Stimulated activated CD8-positive, alpha-beta memory T cell treated with anti-CD3 and anti-CD28 coated beads, Interleukin-7, amount 100 ng/mL, for 48 hours (primary cell): ENCODE results near the gene DPT.

Experiments
- DNase-seq, 2 donors: peaks; one replicate each; pipeline ENCODE4 v3.0.0-alpha.2; 2020; ENCODE audit warnings: low read depth in 1 of 2; ENCODE audit errors: extremely low read depth in 1 of 2

DPT gene

DNA sequence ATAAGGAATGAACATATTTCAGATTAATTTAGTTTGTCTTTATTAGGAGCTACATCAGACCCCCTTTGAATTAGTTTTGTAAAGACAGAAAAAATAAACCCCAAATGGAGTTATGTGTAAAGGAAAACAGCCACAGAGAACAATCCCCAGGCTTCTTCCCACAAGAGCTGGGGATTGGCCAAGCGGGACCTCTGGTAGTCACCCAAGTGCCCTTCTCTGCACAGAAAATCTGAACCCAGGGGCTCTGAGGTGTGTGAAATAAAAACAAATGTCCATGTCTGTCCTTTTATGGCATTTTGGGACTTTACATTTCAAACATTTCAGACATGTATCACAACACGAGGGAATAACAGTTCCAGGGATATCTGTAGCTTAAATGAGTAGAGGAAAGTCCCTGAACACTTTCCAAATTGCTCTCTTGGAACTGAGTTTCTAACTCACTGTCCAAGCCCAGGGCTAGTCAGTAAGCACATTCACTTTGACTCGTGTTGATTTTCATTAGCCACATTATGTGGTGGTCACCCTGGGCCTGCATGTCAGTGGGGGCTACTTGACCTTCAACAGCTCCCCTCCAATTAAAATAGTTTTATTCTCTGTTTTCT lies 22.5 kb downstream of the DPT start:
- DNase-seq = no peak

DNA sequence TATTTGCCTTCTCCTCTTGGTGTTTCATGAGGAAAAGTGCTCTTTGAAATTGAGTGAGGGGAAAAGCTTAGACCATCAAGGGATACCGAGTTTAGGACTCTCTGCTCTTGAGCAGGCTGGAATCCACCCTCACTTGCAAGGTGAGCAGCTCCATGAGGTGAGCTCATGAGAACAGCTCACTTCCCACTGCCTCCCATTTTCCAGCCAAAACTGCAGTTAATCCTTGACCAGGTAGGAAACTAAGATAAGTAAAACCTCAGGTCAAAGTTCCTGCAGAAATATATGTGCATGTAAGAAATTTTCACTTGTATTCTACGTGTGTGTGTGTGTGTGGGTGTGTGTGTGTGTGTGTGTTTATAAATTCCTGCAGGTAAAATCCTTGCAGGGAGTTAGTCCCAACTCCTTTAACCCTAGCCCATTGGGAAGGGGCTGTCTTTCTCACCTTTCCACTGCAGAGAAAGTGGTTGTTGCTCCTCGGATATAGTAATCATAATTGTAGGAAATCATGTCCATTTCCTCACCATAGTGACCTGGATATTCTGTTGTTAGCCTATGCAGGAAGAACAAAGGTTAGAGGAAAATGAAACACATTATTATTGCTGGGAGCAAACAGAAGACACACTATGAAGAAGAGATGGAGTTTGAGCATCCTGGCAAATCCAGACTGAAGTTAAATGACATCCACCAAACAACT lies 28.3 kb downstream of the DPT start:
- DNase-seq = no peak

DNA sequence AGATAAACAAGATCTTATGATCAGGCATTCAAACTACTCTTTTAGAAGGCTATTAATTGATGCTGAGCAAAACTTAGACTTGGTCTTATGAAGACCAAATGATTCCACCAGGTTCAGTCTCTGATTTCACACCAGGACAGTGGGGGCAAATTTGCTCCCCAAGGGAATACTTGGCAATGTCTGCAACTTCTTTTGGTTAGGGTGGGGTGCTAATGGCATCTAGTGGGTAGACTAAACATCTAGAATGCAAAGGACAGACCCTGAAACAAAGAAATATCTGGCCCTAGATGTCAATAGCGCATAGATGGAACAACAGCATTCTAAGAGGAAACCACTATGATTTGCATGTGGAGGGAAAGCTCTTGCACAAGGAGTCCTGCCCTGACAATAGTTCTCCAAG lies 30.6 kb downstream of the DPT start:
- DNase-seq = no peak

DNA sequence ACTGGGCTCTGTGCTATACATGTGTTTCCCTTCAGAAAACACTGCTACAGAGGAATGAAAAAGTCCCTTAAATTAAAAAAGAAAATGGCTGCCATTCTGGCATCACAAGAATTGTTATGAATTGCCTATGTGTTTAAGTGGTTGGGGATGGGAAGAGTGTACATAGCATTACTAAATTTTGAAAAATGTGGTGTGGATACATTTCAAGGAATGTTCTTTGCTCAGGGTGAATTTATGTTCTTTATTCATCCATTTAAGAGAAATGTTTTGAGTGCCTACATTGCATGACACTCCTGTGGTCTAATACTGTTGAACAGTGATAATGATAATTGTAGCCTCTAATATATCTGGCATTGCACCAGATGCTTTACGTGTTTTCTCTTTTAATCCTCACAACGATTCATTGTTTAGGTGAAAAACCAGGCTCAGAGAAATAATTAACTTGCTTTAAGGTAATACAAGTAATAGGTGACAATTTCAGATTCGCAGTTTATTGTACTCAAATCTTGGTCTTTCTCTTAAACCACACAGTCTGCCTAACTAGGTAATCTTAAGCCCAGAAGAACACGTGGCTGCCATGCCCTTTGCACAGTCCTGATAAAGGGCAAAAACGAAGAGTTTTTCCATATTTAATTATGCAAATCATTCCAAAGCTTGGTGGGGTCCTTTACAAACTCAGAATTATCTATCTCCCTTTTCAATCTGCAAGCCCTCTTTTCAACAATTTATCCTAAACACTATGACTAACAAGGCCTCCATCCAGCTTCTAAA lies 31.5 kb downstream of the DPT start:
- DNase-seq = no peak

DNA sequence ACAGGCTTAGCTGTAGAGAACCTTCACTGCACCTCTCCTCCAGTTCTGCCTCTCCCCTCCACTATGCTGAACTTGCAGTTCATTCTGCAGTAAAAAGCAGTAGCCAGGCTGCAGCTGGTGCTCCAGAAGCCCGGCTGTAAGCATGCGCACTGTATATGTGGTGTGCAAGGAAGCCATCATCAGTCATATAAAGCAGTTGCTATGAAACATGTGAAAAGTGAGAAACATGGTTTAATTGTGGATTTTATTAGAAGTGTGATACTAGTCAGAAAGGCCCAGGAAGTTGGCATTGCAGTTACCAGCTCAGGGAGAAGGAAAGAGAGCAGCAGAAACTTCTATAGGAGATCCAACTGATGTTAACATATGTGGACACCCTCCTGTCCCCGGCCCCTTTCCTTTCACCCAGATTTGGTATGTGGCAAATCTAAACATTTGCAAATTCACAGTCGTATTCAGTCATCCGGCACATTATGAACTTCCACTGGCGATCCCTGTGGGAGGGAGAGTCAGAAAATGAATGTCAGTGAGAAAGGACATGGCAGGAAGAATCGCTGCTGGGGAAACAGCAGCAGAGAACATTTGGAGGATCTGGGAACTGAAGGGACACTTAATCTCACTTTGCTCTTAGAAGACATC lies 32.8 kb downstream of the DPT start:
- no peak for DNase-seq

DNA sequence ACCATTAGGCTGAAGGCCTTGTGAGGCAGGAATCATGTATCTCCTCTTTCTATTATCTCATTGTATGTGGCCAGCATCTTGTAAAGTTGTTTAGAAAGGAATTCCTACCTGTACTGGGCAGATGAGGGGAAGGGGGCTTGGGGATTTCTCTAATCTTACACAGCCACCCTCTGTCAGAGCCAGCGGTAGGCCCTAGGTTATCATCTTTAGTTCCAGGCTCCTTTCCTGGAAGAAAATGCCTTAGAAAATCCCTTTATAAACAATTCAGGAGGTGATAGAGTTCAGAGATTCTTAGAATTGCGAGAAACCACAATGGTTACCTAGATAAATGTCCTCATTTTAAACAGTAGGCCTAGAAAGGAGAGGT lies 35.2 kb downstream of the DPT start:
- DNase-seq = no peak

DNA sequence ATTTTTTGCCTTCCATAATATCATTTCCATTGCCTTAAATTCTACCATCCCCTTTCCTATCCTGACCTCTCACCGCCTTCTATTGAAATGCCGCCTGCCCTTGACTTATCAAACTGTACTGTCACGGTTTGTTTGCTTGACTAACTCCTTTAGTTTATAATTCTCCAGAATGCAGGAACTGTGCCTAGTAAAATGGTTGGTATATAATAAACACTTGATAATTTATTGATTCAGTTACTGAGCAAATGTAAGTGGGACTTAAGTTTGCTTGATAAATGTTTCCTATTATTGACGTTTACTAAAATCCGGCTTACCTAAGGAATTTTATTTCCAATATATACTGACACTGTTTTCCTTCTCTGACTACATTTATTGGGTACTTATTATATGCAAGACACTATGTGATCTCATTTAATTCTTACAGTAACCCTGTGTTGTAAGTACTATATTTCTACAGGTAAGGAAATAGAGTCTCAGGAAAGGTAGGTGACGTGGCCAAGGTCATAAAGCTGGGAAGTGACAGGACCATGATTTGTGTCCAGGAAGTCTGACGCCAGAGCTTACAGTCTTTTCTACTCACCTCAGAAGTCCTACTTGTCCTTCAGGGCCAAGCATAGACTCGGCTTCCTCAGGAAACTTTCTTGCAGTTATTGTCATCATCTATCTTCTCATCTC lies 35.7 kb downstream of the DPT start:
- DNase-seq = no peak

DNA sequence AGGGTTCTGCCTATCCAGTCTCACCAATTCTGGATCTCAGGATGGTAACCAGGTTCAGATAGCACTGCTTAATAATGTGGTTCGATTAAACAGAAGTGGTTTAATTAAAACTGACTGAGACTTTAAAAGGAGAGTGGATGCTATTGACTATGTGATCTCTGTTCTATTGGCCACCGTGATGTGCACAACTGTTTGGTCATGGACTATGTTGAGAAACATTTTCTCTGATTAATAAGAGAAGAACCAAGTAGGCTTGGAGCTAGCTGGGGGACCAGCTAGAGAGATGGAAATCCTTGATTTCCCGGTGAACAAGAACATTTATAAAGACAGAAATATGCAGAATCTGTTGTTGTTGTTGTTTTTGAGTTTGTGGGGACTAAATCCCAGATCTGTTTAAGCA lies 36.5 kb downstream of the DPT start:
- no peak for DNase-seq

DNA sequence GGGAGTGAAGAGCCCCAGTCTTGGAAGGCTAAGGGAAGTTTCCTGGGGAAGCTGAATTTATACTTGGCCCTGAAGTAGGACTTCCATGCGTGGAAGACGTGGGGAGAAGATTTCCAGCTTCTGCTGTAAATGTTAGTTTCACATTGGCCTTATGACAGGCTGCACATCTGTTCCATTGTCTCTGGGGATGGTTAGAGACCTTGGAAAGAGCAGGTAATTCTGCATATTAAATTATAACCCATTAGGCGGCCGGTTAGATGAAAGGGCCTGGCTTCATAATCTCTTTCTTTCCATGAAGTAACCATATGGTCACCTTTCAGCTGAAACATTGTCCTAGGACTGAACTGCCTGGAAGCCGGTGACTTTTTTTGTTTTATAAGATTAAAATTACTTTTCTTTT lies 37.5 kb downstream of the DPT start:
- DNase-seq = no peak

DNA sequence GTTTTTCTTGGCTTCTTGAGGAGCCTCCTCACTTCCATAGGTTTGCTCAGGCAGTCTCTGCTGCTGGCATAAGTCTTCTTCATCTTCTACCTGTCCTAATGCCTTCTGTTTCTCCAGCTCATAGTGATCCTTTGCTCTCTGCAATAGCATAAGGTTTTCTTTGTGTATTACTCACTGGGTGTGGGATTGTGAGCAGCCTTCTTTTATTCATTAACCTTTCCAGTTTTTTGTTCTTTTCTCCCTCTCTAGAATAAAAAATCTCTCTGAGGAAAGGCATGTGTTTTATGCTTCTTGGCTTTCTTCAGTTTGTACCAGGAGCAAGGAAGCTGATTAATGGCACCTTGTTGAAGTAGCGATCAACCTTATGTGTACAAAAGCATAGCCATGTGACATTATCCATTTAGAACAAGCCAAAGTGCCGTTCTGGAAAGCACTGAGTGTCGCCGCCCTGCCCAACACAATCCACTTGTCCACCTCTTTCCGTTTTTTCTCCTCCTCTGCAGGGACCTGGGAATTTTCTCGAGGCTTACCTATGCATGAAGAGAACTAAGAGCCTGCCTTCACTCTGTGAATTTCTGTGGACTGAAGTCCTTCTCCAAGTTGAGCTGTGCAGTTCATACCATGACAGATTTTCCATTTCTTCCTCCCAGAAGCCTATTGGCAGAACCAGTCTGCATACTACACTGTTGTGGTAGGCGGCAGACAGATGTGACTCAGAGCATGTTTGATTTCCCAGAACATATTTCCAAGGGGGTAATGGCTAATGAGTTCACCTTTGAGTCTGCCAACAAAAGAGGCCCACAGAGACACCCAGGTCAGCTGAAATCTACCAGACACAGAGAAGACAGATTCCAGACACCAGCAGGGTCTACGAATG lies 39.0 kb downstream of the DPT start:
- DNase-seq = no peak

DNA sequence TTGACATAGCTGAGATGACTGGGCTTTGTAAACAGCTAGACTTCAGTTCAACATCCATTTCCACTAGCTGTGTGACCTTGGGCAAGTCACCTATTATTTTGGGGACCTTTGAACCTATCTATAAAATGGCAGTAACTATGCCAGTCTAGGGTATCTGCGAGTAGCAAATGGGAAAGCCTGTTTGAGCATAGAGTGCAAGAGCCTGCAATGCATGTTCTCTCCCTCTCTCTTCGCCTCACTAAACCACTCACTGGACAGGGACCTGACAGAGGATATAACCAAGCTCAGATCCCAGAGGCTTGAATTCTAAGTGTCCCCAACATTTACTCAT lies 39.7 kb downstream of the DPT start:
- DNase-seq = no peak

DNA sequence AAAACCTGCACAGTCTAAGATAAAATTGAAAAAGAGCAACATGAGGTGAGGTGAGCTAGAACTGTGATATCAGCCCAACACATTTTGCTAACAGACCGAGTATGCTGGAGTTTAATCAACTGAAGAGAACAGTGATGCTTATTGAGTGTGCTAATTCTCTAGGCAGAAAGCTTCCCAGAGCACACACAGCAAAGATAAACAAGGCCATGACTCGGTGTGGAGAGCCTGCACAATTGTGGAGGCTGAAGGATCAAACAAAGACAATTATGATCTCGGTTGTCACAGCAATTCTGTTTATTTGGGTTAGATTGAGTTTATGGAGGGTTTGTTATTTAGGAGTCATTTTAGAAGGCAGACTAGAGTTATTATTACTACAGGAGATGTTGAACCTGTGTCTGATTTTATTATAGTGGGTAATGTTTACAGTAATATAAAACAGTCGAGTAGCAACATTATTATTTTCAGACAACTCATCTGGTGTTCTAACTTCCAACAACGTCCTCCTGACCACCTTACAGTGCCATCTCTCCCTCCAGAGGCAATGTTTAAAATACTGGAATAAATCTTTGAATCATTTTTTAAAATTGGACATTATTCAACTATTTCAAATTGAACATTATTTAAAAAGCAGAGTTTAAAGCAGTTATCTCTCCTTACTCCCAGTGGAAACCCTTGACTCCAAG lies 40.2 kb downstream of the DPT start:
- no peak for DNase-seq

DNA sequence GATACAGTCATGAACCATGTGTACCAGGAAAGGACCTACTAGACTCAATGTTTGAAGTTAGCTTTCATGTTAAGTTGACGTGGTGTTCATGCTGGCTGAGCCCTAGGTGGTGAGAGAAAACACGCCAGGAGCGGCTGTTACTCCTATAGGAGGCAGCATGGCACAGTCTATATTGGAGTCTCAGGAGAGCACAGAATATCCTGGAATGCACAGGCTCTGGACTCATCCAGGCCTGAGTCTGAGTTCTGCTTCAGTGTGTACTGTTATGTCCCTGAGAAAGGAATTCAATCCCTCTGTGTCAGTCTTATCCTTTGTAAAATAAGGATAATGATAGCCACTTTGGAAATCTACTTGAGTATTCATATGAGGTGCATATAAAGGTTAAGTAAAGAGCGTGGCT lies 41.2 kb downstream of the DPT start:
- DNase-seq = no peak

DNA sequence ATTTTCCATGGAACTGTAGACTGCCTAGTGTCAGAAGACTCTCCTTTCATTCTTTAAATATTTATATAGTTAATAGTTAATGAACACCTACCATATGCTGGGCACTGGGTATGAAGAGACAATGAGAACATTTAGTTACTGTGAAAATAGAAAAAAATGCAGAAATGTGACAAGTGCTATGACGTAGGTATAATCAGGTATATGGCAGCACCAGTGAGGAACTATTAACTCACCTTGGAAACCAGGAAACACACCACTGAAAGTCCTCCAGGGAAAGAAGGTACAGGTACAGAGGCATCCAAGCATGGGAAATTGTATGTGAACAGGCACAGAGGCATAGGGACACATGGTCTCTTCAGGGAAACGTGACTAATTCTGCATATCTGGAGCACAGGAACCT lies 42.3 kb downstream of the DPT start:
- DNase-seq = no peak

DNA sequence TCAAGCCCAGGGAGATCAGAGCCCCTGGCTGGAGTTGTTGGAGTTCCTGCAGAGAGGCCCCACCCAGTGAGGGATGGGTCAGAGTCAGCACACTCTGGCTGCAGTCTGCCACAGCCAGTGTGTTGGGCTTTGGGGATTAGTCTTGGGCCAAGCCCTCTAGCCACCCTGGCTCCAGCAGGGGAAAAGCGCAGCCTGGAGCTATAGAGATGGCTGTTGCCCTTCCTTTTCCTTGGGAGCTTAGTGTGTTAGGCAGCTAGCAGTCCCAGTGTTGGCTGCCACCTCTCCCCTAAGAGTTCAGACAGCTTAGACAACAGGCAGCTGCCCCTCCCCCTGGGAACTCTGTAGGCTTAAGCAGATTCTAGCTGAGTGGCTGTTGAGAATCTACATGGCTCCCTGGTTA lies 45.1 kb downstream of the DPT start:
- DNase-seq = no peak

DNA sequence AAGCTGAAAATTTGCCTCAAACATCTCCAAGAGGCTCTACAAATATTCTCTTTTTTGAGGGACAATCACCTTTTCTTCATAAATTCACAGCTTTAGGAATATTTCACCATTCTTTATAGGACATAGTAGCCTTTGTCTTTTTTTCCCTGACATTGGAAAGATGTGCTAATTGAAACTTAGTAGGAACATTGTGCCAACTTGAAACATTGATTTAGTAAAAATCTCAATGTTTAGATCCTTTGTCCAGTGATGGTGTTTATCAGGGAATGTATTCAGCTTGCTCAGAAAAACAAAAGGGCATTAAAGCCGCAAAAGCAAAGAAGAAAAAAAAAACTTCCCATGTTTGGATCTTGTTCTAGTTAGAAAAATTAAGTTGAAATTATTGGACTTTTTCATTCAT lies 52.1 kb downstream of the DPT start:
- no peak for DNase-seq

DNA sequence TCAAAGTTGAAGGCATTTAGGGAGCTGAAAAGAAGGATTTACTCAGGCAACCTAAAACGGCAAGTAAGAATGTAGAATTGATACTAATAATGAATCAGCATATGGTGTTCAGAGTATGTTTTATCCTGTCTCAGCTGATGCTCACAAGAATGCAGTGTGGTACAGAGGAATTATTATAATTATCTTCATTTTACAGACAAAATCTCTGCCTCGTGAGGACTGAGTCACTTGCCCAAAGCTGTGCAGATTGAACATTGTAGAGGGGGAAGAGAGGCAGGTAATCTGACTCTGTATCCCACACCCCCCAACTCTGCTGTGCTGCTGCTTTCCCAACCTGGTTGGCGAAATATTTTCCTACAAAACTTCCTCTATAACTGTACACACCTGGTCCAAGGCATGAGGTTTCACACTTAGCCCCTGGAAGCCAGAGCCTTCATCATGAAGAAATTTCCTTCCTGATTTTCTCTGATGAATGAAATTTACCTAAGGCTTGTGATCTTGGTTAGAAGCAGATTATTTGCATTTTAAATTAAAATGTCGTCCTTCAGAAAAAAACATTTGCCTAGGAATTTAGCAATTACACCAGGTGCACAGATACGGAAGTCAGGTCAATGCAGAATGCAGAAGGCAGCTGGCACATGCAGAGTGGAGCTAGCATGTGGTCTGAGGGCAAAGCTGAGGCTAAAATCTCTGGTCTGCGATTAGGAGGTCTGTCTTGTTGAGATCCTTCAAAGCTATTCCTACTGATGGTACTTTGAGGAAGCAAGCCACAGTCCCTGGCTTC lies 52.8 kb downstream of the DPT start:
- DNase-seq = no peak

DNA sequence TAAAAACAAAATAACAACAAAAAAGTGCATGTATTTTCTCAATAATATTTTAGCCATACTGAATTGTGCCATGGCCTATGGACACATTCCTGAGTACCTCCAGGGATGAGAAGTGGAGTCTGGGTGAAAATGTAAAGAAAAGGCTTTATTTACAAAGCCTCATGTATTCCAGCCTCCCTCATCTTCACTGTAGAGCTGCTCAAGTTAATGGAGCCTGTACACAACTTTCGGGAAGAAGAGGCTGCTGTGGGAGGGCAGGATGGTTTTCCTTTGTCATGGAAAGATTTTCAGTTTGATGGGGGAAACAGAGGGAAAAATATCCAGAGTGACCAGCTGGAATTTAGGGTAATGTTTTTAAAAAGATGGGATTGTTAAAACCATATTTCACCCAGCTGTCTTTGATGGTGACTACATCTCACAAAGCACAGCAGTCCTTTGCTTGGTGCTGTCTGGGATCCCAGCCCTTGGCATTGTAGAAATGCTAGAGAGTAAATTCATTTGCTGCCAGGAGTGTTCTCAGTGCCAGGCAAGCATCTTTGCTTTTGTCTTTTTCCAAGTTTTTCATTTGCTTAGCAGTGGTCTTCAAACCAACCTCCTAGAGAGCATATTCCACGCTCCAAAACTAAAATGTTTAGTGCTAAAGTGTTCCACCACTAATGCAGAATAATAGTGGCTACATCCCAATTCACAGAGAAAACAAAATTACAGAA lies 54.9 kb downstream of the DPT start:
- no peak for DNase-seq

DNA sequence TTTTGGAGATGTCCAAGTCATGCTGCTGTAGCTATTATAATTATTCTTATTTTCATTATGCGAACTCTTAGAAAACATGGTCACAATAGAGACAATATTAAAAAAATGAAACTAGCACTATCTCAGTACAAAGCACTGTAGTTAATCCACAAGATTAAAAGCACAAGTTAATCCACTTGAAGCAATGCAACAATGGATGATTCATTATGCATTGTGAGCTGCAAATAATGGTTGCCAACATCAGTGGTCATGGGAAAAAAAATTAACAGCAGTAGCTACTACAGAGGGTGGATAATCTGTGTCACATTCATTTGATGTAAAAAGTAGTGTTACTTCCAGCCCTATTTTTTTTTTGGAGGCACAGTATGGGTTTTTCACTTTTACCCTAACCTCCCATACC lies 56.7 kb downstream of the DPT start:
- no peak for DNase-seq
